GM12801 (cell line): Measurements from ENCODE around the gene ADD2.

Source experiments
- CTCF ChIP-seq: IDR thresholded peaks from one replicate; pipeline ENCODE4 v1.5.1; 2011; ENCODE audit warnings: control low read depth; ENCODE audit not compliant: insufficient read length; ENCODE audit errors: extremely low read depth

The ADD2 gene

GRCh38 chr2:70671092-70671675 lies 96.8 kb downstream of the ADD2 start:
- TF ChIP-seq CTCF: no peak

GRCh38 chr2:70670626-70671025 lies 97.4 kb downstream of the ADD2 start:
- TF ChIP-seq CTCF: no peak

- TF ChIP-seq CTCF: no peak
Observed at GRCh38 chr2:70670202-70670601, 97.8 kb downstream of the ADD2 start.

- TF ChIP-seq CTCF: no peak
Observed at GRCh38 chr2:70668911-70669310, 99.1 kb downstream of the ADD2 start.

GRCh38 chr2:70668432-70668831 lies 99.6 kb downstream of the ADD2 start:
- TF ChIP-seq CTCF: no peak

- no peak for TF ChIP-seq CTCF
Observed at GRCh38 chr2:70664525-70664924, 103.5 kb downstream of the ADD2 start.

- no peak for TF ChIP-seq CTCF
Observed at GRCh38 chr2:70663411-70663810, 104.6 kb downstream of the ADD2 start.

GRCh38 chr2:70659551-70659950 lies 108.4 kb downstream of the ADD2 start:
- TF ChIP-seq CTCF: no peak
